ENCODE results near the gene SYNJ2.

The SYNJ2 gene

GRCh38 chr6:157982563-157983405, 1.1 kb downstream of the SYNJ2 start:
- DNase-seq: no peak

- no peak for DNase-seq
These were observed 1.9 kb downstream of the SYNJ2 start for GRCh38 chr6:157983406-157984119.

DNA sequence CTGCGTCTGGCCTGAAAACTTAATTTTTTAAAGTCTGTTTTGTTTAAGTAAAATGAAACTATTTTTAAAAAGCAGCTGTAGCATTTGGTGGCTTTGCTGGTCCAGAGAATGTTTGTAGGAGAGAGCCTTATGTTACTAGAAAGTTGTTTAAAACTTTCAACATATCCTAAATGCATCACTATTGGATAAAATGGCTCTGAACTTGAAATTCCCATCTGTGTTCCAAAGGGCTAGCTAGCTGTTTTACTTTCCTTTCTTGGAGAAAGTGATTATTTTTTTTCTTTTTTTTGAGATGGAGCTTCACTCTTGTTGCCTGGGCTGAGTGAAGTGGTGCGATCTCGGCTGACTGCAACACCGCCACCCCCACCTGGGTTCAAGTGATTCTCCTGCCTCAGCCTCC, 2.5 kb downstream of the SYNJ2 start:
- DNase-seq: no peak

DNA sequence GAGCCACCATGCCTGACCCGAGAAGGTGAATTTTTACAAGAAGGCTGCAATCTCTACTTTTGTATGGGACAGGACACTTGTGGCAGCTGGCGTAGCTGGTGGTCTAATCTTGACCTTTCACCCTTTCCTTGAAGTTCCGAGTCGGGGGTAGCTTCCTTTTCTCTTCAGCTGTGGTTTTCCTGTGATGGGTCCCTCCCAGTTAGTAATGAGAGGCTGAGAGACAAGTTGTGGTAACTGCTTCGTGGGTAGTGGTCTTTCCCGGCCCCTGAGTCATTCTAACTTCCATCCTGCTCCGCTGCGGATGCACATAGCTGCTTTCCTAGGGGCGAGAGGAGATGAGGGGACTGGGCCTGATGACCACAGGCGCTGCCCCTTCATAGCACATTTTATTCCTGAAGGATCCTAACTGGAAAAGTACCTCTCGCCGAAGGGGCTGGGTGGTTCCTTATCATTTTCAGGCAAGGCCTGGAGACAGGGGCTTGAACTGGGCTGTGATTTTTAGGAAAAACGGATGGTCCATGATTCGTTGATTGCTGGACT, 3.1 kb downstream of the SYNJ2 start:
- no peak for DNase-seq

DNA sequence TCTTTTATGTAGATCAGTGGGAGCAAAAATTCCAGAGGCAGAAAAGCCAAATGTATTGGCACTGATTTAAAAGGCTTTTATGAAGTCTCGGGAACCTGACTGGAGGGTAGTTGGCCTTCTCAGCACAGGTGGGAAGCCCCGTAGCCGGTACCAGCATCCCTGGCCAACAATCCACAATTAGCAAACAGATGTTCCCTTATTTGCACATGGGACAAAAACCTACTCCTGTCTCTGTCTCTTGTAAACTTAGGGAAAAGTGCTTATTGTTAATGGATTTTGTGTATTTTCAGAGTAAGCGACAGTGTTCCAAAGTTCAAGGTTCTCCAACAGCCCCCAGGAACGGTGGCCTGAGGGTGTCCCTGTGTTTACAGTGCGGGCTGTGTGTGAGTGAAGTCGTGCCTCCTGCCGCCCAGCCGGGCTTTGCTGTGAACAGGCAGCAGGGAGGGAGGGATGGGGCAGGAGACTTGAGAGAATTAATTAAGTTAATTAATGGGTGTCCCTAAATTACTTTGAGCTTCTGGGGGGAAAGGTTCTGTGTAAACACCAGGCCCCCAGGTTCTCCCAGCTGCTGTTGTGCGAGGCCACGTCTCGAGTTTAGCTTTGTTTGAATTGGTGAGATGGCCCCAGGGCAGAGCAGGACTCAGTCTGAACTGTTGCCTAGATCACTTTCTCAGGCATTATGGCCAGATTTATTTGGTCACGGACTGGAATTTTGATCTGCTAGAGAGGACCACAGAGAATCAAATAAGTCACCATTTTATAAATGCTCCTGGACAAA, 3.9 kb downstream of the SYNJ2 start:
- no peak for DNase-seq

GRCh38 chr6:157987788-157988699, 6.4 kb downstream of the SYNJ2 start:
- DNase-seq: no peak

DNA sequence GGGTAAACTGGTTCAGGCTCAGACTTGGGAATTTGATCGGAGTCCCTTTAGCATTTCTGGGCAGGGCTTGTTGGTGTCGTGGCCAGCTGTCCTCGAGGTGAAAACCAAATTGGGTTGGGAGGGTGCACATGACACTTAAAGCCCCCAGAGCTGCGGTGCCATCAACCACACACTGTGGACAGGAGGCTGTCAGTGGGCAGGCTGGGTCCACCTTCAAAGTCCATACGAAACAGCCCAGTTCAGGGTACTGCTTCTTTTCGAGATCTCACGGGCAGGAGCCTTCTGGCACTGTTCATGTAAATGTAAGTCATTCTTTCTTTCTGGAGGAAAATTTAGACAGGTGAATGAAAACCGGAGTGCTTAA, 7.0 kb downstream of the SYNJ2 start:
- no peak for DNase-seq

GRCh38 chr6:157989541-157990289, 8.1 kb downstream of the SYNJ2 start:
- DNase-seq: no peak

- peak; percentile 8 for DNase-seq
These were observed 8.8 kb downstream of the SYNJ2 start for GRCh38 chr6:157990321-157991066.

GRCh38 chr6:157991067-157991432, 9.4 kb downstream of the SYNJ2 start:
- DNase-seq: no peak

GRCh38 chr6:157993076-157993475, 11.4 kb downstream of the SYNJ2 start:
- DNase-seq: no peak

DNA sequence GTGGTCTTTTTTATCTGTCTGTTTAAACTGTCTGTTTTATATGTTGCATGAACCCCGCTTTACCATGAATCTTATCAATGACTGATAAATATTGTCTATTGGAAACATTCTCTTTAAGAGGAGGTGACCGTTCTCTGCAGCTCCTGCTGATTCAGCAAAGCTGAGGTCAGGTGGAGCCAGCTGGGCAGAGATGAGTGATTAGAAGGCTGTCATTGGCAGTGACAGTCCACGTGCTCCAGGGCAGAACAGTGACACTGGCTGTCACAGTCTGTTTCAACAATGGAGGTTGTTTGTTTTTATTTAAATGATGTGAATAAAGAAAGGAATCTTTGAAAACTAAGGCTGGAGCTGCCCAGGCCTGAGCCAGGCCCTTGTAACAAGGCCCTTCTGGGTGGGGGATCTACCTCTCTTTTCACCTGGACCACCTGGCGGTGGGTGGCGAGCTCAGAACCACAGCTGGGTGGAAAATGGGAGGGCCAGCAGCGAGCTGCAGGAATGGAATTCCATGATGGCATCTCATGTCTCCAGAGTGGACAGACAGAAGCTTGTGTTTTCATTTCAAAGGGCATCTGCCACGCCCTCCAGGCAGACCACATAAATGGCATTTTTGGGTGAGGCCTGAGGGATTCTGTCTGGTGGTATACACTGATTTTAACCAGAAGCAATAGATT, 12.6 kb downstream of the SYNJ2 start:
- DNase-seq: no peak

- DNase-seq: no peak
These were observed 13.8 kb downstream of the SYNJ2 start for GRCh38 chr6:157995458-157995857.

- no peak for DNase-seq
These were observed 14.6 kb downstream of the SYNJ2 start for GRCh38 chr6:157996201-157996712.

DNA sequence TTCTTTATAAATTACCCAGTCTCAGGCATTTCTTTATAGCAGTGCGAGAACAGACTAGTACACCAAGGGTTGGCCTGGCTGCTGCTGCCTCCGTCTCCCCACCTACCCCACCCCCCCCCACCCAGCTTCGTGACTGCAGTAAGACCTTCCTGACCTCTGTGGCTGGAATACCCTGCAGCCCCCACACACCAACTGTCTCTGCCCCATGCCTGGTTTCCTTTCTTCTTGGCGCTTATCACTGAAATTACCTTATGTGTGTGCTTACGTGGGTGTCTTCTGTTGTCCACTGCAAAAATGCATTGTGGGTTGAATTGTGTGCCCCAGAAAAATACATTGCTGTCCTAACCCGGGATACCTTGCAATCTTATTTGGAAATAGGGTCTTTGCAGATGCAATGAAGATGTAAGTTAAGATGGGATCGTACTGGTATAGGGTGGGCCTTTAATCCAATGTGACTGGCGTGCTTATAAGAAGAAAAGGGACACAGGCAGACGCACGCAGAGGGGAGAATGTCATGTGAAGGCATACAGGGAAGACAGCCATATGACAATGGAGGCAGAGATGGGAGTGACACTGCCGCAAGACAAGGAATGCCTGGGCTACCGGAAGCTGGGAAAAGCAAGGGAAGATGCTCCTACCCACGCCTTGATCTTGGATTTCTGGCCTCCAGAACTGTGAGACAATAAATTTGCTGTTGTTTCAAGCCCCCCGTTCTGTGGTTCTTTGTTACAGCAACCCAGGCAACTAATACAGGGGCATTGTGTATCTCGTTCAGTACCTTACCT, 15.4 kb downstream of the SYNJ2 start:
- no peak for DNase-seq

DNA sequence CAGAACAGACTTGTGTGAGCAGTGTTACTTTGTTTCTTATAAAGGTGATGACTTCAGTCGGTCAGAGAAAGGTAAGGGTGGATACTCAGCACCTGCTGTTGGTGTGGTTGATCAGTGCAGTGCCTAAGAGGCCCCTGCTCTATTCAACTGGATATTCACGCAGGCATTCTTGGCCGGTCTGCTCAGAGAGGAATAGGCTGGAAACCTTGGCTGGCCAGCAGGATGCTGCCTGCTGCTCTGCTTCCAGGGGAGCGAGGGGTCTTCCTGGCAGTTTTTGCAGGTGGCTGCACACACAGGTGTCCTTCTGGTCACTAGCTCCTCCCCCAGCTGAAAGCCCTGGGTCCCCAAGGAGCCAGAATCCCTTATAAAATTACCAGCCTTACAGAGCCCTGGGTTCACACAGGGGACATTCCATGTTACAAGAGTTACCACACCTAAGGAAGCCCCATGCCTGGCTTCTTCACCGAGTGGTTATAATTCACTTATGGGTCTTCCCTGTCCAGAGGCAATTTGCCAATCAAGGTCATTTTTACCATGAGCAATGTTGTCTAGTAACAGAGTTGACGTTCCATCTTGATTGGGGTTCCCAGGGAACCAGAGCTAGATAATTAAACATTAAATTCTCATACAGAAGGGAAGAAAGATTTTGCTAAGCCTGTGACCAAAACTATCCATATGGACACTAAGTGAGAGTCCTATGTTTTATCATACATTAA, 16.4 kb downstream of the SYNJ2 start:
- DNase-seq: no peak

GRCh38 chr6:157998707-157999167, 17.1 kb downstream of the SYNJ2 start:
- no peak for DNase-seq
